AG04449 (cell line): ENCODE data around the gene NUDCD3.

Experiments
- CTCF ChIA-PET: fragments of 350-600 bp; formaldehyde crosslinking; extraction: SDS; loops from one replicate; lab custom pipeline; 2021; ENCODE audit warnings: antibody characterized with exemption; lab: Yijun Ruan, JAX
- POLR2A ChIA-PET: fragments of 400-600, 350-600 bp; formaldehyde crosslinking; extraction: SDS; loops from one replicate; lab custom pipeline; 2020; ENCODE audit warnings: antibody characterized with exemption, inconsistent platforms; lab: Yijun Ruan, JAX
- DNase-seq: peaks from one replicate; pipeline ENCODE4 v3.0.0-alpha.2; 2010; ENCODE audit warnings: low read depth, low spot score
- H3K4me3 ChIP-seq: 2 replicates; pipeline ENCODE4 v1.5.1; 2011; ENCODE audit warnings: low read depth, mild to moderate bottlenecking, control low read depth, low read length
- TF ChIP-seq, protein P1 (sequence below): IDR thresholded peaks from one replicate; pipeline ENCODE4 v1.5.1; 2011; ENCODE audit warnings: mild to moderate bottlenecking, moderate library complexity, low read length, control low read depth, inconsistent platforms; ENCODE audit not compliant: insufficient read depth; ENCODE audit errors: missing control alignments

The NUDCD3 gene

DNA sequence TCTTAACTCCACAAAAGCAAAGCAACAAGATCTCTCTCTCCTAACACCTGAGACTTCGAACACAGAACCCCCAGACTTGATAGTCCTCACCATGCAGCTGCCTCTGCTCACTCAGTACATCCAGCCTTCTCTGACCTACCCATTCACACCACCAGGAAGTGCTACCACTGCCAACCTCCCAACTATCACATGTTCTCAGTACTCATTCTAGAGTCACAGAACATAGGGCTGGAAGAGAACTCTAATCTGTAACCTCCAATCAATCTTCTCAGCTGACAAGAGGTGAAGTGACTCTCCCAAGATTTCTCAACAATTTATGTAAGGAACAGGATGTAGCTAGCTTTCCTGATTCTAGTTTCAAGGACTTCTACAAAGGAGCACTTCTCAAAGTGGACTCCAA, 3.8 kb downstream of the NUDCD3 start:
- H3K4me3 ChIP-seq = no peak overlapping the region
- DNase-seq = no peak
- TF ChIP-seq, protein P1, sequence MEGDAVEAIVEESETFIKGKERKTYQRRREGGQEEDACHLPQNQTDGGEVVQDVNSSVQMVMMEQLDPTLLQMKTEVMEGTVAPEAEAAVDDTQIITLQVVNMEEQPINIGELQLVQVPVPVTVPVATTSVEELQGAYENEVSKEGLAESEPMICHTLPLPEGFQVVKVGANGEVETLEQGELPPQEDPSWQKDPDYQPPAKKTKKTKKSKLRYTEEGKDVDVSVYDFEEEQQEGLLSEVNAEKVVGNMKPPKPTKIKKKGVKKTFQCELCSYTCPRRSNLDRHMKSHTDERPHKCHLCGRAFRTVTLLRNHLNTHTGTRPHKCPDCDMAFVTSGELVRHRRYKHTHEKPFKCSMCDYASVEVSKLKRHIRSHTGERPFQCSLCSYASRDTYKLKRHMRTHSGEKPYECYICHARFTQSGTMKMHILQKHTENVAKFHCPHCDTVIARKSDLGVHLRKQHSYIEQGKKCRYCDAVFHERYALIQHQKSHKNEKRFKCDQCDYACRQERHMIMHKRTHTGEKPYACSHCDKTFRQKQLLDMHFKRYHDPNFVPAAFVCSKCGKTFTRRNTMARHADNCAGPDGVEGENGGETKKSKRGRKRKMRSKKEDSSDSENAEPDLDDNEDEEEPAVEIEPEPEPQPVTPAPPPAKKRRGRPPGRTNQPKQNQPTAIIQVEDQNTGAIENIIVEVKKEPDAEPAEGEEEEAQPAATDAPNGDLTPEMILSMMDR = no peak
- POLR2A ChIA-PET = no interaction called here
- CTCF ChIA-PET = interaction anchor here (1.6 to 2.7 kb wide), 3 partner anchors 9 to 245 kb away, joined by 5 to 15 read pairs (median 7); no protein-coding TSS in a partner anchor

DNA sequence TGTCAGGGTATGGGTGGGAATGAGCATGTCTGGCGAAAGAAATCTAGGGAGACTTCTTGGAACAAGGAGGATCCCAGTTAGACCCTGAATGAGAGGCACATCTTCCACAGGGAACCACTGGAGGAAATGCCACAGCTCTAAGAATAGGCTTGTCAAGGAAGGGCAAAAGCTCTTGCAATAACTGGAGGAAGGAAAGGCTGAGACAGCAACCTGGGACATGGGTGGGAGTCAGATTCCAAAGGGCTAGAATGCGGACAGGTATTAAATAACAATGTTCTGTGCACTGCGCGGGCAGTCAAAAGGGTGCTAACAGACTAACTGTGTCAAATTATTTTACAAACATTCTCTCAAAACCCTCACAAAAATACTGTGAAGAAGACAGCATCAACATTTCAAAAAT, 4.5 kb downstream of the NUDCD3 start:
- no peak overlapping the region for H3K4me3 ChIP-seq
- TF ChIP-seq, protein P1 = no peak
- no peak for DNase-seq
- CTCF ChIA-PET = interaction anchor here (1.6 to 2.7 kb wide), 2 partner anchors 9 to 244 kb away, joined by 5 to 15 read pairs; no protein-coding TSS in a partner anchor
- POLR2A ChIA-PET = no interaction called here

DNA sequence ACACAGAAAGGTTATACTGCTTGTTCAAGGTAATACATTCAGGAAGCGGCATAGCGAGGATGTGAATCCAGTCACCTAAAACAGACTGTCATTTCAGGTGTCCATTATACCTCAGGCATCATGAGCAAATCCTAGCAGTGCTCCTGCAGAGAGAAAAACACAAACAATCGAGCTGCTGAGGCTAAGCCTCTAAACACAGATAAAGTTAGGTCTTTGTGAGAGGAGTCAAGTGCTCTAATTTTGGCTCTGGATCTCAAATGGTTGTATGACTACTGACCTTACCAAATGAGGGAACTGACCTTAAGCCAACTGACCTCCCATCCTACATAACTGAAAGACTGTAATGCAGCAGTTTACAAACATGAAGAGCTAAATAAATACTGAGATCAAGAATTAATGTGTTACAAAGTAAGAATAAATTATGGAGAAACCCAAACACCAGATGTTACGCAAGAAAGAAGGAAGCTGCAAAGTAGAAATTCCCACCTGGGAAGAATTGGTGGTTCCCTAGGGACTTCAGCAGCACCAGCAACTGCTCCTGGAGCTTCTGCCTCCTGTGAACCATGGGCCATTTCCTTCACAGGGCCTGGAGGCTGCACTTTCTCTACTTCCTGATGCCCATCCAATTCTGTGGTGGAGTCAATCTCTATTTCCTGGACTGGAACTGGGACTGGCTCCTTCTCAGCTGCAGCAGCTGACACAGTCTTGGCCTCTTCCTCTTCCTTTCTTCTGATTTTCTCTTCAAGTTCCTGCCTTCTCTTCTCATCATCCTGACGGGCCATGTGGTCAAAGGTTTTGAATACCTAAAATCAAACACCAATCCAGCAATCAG, 5.8 kb downstream of the NUDCD3 start:
- no peak overlapping the region for H3K4me3 ChIP-seq
- ChIA-PET POLR2A (no interaction called here), CTCF (interaction anchor here (1.2 to 1.3 kb wide), 3 partner anchors 18 to 244 kb away, joined by 3 to 6 read pairs (median 4); no protein-coding TSS in a partner anchor)
- DNase-seq = no peak
- TF ChIP-seq, protein P1 = no peak

DNA sequence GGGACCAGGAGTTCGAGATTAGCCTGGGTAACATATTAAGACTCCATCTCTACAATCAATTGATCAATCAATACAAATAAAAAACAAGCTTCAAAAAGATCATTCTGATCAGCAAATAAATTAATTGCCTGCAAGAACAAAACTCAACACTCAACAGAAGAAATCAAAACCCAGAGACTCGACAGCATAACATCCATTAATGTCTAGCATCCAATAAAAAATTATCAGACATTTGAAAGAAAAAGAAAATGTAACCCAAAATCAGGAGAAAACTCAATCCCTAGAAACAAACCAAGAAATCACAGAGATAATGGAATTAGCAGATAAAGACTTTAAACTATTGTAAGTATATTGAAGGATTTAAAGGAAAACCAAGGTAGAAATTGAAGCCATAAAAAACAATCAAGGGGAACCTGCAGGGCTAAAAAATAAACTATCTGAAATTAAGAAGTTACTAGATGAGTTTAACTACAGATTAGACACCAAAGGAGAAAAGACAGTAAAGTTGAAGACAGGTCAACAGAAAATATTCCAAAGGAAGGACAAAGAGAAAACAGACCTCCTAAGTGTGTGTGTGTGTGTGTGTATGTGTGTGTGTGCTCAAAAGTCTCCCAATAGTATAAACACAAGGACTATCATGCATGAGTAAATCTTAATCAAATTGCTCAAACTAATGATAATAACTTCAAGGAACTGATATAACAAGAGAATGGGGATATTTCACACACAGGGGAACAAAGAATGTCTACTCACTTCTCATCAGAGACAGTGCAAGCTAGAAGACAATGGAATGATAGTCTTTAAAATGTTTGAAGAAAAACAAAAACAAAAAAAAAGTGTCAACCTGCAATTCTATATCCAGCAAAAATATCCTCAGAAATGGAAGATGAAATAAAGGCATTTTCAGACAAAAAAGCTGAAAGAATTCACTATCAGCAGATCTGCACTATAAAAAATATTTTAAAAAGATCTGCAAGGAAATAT, 7.7 kb downstream of the NUDCD3 start:
- ChIA-PET POLR2A (interaction anchor here (0.7 kb wide), 1 partner anchor 136 kb away, joined by 4 read pairs; no protein-coding TSS in a partner anchor), CTCF (interaction anchor here (0.7 to 1.7 kb wide), 4 partner anchors 9 to 242 kb away, joined by 3 to 6 read pairs (median 4); no protein-coding TSS in a partner anchor)

DNA sequence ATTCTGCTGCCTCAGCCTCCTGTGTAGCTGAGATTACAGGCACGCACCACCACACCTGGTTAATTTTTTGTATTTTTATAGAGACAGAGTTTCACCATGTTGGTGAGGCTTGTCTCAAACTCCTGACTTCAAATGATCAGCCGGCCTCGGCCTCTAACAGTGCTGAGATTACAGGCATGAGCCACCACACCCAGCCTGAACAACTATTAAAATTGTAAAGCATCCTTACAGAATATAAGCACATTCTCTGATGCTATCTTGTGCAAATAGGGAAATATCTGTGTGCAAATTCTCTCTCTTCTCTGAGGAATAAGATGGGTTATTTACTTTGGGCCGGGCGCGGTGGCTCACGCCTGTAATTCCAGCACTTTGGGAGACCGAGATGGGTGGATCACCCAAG, 12.5 kb downstream of the NUDCD3 start:
- H3K4me3 ChIP-seq = no peak overlapping the region
- TF ChIP-seq, protein P1 = no peak
- no peak for DNase-seq
- CTCF ChIA-PET = interaction anchor here (1.0 to 2.2 kb wide), 15 partner anchors 9 to 405 kb away, joined by 3 to 36 read pairs (median 4); no protein-coding TSS in a partner anchor
- POLR2A ChIA-PET = interaction anchor here (0.6 kb wide), 1 partner anchor 99 kb away, joined by 4 read pairs; no protein-coding TSS in a partner anchor

More for the DNA sequence above, 7.7 kb downstream of the NUDCD3 start:
- TF ChIP-seq, protein P1 = no peak
- no peak overlapping the region for H3K4me3 ChIP-seq
- no peak for DNase-seq
